Measurements from ENCODE around the gene GNAT3. TPM values are rescaled to one million over a fixed set of nuclear protein-coding genes. Genes with fewer than 3 reads are reported as not detected.

GNAT3 gene
- total RNA-seq, 1 donor, result not detected

GRCh38 chr7:80521809-80522208 is 9.9 kb upstream of the GNAT3 start:
- Histone ChIP-seq H3K27me3 (ENCODE audit: insufficient read depth, low read length) (no peaks in the 10 kb centered on the region), H3K4me1 (ENCODE audit: insufficient read depth, low read length) (peaks cover 7% of the 10 kb centered on the region), H3K9me3 (ENCODE audit: low read depth, low read length) (no peaks in the 10 kb centered on the region), H3K4me3 (ENCODE audit: low read length) (no peak overlapping the region)

GRCh38 chr7:80520199-80520598 is 8.3 kb upstream of the GNAT3 start:
- H3K4me1 ChIP-seq (ENCODE audit: insufficient read depth, low read length), result peaks cover 9% of the 10 kb centered on the region
- no peak overlapping the region for H3K4me3 ChIP-seq (ENCODE audit: low read length)
- no peaks in the 10 kb centered on the region for H3K9me3 ChIP-seq (ENCODE audit: low read depth, low read length)
- H3K27me3 ChIP-seq (ENCODE audit: insufficient read depth, low read length), result no peaks in the 10 kb centered on the region

DNA sequence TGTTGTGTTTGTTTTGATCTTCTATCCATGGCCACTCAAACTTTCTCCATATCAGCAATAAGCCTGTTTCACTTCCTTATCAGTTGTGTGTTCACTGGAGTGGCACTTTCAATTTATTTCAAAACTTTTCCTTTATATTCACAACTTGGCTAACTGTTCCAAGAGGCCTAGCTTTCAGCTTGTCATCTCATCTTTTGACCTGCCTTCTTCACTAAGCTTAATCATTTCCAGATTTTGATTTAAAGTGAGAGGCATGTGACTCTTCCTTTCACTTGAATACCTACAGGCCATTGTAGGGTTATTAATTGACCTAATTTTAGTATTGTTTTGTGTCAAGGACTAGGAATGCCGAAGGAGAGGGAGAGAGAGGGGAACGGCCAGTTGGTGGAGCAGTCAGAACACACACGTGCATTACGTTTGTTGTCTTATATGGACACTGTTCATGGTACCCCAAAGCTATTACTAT is 5.5 kb upstream of the GNAT3 start:
- peaks cover 9% of the 10 kb centered on the region for H3K4me1 ChIP-seq (ENCODE audit: insufficient read depth, low read length)
- no peaks in the 10 kb centered on the region for H3K9me3 ChIP-seq (ENCODE audit: low read depth, low read length)
- H3K27me3 ChIP-seq (ENCODE audit: insufficient read depth, low read length), result no peaks in the 10 kb centered on the region
- no peak overlapping the region for H3K4me3 ChIP-seq (ENCODE audit: low read length)

- Histone ChIP-seq H3K9me3 (ENCODE audit: low read depth, low read length) (no peaks in the 10 kb centered on the region), H3K4me3 (ENCODE audit: low read length) (no peak overlapping the region), H3K4me1 (ENCODE audit: insufficient read depth, low read length) (peaks cover 9% of the 10 kb centered on the region), H3K27me3 (ENCODE audit: insufficient read depth, low read length) (no peaks in the 10 kb centered on the region)
Measured at GRCh38 chr7:80515298-80515697, 3.4 kb upstream of the GNAT3 start.

GRCh38 chr7:80510021-80510420 is 1.8 kb downstream of the GNAT3 start:
- Histone ChIP-seq H3K9me3 (ENCODE audit: low read depth, low read length) (no peaks in the 10 kb centered on the region), H3K4me1 (ENCODE audit: insufficient read depth, low read length) (no peaks in the 10 kb centered on the region), H3K27me3 (ENCODE audit: insufficient read depth, low read length) (no peaks in the 10 kb centered on the region), H3K4me3 (ENCODE audit: low read length) (no peak overlapping the region)

DNA sequence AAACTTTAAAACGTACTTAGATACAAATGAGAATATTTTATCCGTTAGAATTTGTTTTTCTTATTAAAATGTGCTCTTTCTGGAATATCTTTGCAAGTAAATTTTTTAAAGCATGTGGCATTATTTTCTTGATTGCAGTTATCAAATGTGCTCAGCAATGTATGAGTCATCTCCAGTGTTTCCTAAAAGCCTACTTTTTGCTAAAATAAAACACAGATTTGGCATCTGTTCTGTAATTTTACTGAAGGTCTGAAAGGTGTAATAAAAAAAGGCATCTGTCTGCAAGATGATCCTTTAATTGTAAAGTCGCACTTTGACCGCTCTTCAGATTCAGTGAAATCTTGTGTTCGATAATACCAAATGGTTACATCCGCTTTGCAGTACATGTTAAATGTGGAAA is 3.4 kb downstream of the GNAT3 start:
- no peaks in the 10 kb centered on the region for H3K27me3 ChIP-seq (ENCODE audit: insufficient read depth, low read length)

GRCh38 chr7:80505900-80506500 is 5.9 kb downstream of the GNAT3 start:
- H3K27me3 ChIP-seq (ENCODE audit: insufficient read depth, low read length), result no peaks in the 10 kb centered on the region
- H3K4me1 ChIP-seq (ENCODE audit: insufficient read depth, low read length), result no peaks in the 10 kb centered on the region
- no peak overlapping the region for H3K4me3 ChIP-seq (ENCODE audit: low read length)
- no peaks in the 10 kb centered on the region for H3K9me3 ChIP-seq (ENCODE audit: low read depth, low read length)

More for the DNA sequence above, 3.4 kb downstream of the GNAT3 start:
- Histone ChIP-seq H3K9me3 (ENCODE audit: low read depth, low read length) (no peaks in the 10 kb centered on the region), H3K4me1 (ENCODE audit: insufficient read depth, low read length) (no peaks in the 10 kb centered on the region), H3K4me3 (ENCODE audit: low read length) (no peak overlapping the region)

- no peaks in the 10 kb centered on the region for H3K4me1 ChIP-seq (ENCODE audit: insufficient read depth, low read length)
- H3K9me3 ChIP-seq (ENCODE audit: low read depth, low read length), result no peaks in the 10 kb centered on the region
- no peak overlapping the region for H3K4me3 ChIP-seq (ENCODE audit: low read length)
- H3K27me3 ChIP-seq (ENCODE audit: insufficient read depth, low read length), result no peaks in the 10 kb centered on the region
Measured at GRCh38 chr7:80500325-80500724, 11.5 kb downstream of the GNAT3 start.

GRCh38 chr7:80499350-80499953 is 12.4 kb downstream of the GNAT3 start:
- no peaks in the 10 kb centered on the region for H3K4me1 ChIP-seq (ENCODE audit: insufficient read depth, low read length)
- H3K9me3 ChIP-seq (ENCODE audit: low read depth, low read length), result no peaks in the 10 kb centered on the region
- no peaks in the 10 kb centered on the region for H3K27me3 ChIP-seq (ENCODE audit: insufficient read depth, low read length)
- no peak overlapping the region for H3K4me3 ChIP-seq (ENCODE audit: low read length)

DNA sequence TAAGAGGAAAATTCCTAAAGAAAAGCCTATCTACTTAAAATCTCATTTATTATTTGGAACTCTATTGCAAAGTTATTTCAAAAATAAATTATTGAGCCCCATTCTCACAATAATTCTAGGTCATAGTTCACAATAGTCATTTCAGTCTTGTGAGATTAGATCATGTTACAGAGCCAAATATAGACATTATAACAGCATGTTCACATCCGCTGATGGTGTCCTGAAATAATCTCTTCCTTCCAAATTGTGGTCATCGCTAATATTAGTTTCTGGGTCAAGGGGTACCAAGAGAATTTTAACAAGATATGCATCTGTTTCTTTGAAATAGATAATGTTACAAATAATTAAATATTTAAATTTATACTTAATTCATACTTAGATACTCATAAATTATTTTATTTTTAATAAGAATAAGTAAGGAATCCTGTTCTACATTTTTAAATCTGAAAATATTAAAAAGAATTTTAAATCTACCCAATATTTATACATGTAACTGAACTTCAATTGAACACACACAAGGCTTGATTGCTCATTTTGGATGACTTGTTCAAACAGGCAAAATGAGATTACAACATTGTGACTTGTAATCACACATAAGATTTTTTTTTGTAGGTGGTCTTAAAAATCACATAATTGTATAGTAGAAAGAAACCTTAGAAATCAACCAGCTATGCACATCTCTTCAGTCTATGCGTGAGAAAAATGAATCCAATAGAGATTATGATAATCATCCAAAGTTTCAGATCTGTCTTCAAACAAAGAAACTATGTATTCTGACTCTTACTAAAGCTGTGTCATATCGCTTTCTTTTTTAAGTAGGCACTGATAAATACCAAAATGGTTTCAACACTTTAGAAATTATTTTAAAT is 13.1 kb downstream of the GNAT3 start:
- Histone ChIP-seq H3K4me1 (ENCODE audit: insufficient read depth, low read length) (no peaks in the 10 kb centered on the region), H3K4me3 (ENCODE audit: low read length) (no peak overlapping the region), H3K9me3 (ENCODE audit: low read depth, low read length) (no peaks in the 10 kb centered on the region), H3K27me3 (ENCODE audit: insufficient read depth, low read length) (no peaks in the 10 kb centered on the region)

DNA sequence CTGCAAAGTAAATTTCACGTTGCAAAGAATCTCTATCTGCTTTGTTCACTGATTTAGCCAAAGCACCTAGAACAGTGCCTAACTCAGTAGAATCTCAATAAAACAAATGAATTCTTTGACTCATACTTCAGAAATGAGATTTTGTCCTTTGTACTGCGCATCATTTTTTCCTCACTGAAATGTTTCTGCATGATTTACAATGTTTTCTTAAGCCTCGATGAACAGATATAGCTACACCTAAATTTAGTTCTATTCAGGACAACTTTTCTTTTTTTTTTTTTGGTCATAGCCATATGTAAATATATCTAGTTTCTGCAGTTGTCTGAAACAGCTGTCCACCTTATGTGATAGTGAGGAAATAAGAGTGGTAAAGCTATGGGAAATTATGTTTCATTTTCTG is 15.3 kb downstream of the GNAT3 start:
- no peak overlapping the region for H3K4me3 ChIP-seq (ENCODE audit: low read length)
- H3K4me1 ChIP-seq (ENCODE audit: insufficient read depth, low read length), result no peaks in the 10 kb centered on the region
- no peaks in the 10 kb centered on the region for H3K9me3 ChIP-seq (ENCODE audit: low read depth, low read length)
- H3K27me3 ChIP-seq (ENCODE audit: insufficient read depth, low read length), result no peaks in the 10 kb centered on the region

GRCh38 chr7:80493121-80493849 is 18.6 kb downstream of the GNAT3 start:
- H3K4me1 ChIP-seq (ENCODE audit: insufficient read depth, low read length), result no peaks in the 10 kb centered on the region
- no peak overlapping the region for H3K4me3 ChIP-seq (ENCODE audit: low read length)
- no peaks in the 10 kb centered on the region for H3K9me3 ChIP-seq (ENCODE audit: low read depth, low read length)
- no peaks in the 10 kb centered on the region for H3K27me3 ChIP-seq (ENCODE audit: insufficient read depth, low read length)

GRCh38 chr7:80491462-80491861 is 20.4 kb downstream of the GNAT3 start:
- Histone ChIP-seq H3K9me3 (ENCODE audit: low read depth, low read length) (no peaks in the 10 kb centered on the region), H3K4me3 (ENCODE audit: low read length) (no peak overlapping the region), H3K4me1 (ENCODE audit: insufficient read depth, low read length) (no peaks in the 10 kb centered on the region), H3K27me3 (ENCODE audit: insufficient read depth, low read length) (no peaks in the 10 kb centered on the region)

DNA sequence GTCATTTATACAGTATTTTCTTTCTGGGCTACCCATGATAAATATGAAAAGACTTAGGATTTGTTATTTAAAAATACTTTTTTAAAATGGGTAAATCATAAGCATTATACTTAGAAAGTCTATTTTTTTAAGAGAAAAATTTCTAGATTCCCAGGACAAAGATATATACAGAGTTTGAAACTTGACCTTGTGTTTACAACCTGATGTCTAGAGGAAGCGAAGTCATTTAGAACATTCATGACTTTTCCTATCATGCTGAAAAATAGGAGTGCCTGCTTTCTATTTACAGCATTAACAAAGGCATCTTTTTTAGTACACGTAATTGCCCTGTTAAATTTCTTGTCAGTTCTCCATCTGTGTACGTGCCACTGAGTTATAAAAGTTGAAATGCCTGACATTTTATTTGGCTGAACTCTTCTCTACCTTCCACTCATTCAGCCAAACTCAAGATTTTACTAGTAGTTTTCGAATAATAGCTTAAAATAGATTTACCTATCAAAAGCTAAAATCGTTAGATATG is 23.0 kb downstream of the GNAT3 start:
- Histone ChIP-seq H3K27me3 (ENCODE audit: insufficient read depth, low read length) (no peaks in the 10 kb centered on the region), H3K4me1 (ENCODE audit: insufficient read depth, low read length) (no peaks in the 10 kb centered on the region), H3K9me3 (ENCODE audit: low read depth, low read length) (no peaks in the 10 kb centered on the region), H3K4me3 (ENCODE audit: low read length) (no peak overlapping the region)

- Histone ChIP-seq H3K4me3 (ENCODE audit: low read length) (no peak overlapping the region), H3K4me1 (ENCODE audit: insufficient read depth, low read length) (no peaks in the 10 kb centered on the region), H3K27me3 (ENCODE audit: insufficient read depth, low read length) (no peaks in the 10 kb centered on the region), H3K9me3 (ENCODE audit: low read depth, low read length) (no peaks in the 10 kb centered on the region)
Measured at GRCh38 chr7:80488406-80488805, 23.5 kb downstream of the GNAT3 start.

Data from mononuclear cell (primary cell).